ENCODE results near the gene LRRC55.

The LRRC55 gene, protein sequence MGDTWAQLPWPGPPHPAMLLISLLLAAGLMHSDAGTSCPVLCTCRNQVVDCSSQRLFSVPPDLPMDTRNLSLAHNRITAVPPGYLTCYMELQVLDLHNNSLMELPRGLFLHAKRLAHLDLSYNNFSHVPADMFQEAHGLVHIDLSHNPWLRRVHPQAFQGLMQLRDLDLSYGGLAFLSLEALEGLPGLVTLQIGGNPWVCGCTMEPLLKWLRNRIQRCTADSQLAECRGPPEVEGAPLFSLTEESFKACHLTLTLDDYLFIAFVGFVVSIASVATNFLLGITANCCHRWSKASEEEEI

DNA sequence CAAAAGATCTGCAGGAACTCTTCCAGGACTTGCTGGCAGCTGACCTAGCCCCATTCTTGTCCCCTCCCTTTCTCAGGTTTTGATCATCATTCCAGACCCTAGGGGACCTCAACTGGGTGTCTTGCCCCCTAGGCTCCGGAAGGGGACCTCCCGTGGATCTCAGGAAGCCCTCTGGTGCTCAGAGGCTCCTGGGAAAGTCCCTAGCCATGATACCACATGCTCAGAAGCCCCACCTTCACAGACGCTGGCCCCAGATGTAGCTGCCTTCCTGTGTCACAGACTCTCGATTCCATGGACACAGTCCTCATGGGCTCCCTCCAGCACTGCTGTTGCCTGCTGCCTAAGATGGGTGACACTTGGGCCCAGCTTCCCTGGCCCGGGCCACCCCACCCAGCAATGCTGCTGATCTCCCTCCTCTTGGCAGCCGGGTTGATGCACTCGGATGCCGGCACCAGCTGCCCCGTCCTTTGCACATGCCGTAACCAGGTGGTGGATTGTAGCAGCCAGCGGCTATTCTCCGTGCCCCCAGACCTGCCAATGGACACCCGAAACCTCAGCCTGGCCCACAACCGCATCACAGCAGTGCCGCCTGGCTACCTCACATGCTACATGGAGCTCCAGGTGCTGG is at the start of gene LRRC55:
Gene LRRC55 (plus strand): TSS at position 276 of the 628 bp plus-strand sequence. CDS start 70 bp downstream, at position 346.
- DNase-seq = no peak

DNA sequence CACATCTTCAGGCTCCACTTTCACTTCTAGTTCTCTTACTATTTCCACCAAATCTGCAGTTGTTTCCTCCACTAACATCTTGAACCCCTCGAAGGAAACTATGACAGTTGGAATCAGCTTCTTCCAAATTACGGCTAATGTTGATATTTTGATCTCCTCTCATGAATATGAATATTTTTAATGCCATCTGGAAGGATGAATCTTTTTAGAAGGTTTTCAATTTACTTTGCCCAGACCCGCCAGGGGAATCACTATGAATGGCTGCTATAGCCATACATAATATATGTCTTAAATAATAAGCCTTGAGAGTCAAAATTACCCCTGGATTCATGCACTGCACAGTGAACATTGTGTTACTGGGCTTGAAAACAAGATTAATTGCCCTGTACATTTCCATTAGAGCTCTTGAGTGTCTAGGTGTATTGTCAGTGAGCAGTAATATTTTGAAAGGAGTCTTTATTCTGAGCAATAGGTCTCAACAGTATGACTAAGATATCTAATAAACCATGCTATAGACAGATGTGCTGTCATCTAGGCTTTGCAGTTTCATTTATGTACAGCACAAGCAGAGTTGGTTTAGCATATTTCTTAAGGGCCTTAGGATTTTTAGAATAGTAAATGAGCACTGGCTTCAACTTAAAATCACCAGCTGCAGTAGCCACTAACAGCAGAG is 48.3 kb upstream of the LRRC55 start:
- DNase-seq = no peak

DNA sequence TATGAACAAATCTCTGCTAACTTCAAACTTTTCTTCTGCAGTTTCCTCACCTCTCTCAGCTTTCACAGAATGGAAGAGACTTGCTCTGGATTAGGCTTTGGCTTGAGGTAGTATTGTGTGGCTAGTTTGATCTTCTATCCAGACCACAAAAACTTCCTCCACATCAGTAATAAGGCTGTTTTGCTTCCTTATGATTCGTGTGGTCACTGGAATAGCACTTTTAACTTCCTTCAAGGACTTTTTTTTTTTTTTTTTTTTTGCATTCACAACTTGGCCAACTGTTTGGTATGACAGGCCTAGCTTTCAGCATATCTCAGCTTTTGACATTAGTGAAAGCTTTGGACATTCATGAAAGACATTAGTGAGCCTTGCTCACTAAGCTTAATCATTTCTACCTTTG is 47.5 kb upstream of the LRRC55 start:
- DNase-seq = no peak

DNA sequence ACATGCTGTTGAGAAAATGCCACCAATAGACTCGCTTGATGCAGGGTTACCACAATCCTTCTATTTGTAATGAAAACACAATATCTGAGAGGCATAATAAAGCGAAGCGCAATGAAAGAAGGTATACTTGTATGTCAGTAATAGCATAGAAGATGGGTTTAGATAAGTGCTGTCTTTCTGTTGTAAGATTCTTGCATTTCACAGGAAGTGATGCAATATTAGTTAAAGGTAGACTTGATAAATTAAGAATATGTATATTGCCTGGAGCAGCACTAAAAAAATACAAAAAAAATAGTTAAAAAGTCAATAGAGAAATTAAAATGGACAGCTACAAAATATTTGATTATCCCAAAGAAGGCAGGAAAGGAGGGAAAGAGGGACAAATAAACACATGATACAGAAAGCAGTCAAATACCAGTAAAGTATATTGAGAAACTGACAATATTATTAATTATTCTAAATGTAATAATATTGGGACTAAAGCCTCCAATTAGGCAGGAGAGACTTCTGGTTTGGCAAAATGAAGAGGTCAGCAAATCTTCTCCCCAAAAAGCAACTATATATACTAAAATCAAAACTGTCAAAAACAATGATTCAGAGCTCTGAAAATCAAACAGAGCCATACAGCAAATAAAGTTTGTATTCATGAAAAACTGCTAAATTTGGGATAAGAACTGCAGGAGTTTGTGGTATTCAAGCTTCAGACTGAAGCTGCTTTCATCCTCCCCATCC is 46.6 kb upstream of the LRRC55 start:
- DNase-seq = no peak

DNA sequence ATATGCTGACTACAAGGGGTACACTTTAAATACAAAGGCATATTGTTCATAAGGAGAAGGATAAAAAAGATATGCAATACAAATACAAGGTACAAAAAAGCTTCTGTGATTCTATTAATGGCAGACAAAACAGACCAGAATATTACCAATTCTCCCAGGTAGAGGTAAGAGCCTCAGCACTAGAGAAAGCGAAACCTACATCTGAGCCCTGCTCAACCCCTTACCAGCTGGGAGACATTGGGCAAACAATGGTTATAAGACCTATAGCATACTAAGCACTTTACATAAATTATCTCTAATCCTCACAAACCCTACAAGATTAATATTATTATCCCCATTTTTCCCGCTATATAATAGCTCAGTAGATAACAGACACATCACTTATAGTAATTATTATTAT is 41.2 kb upstream of the LRRC55 start:
- DNase-seq = no peak

DNA sequence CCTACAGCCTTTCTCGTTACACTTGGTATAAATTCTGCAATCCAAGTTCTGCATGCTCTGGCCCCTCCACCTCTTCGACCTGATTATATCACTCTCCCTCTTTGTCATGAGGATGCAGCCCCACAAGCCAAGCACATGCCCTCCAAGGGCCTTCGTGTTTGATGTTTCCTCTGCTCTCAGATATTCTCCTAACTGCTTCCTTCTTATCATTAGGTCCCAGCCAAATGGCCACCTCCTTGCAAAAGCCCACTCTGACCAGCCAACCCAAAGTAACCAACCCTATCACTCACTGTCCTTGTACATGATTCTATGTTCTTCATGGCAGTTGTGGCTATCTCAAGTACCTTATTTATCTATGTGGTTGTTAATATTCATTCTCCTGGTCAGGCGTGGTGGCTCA is 38.3 kb upstream of the LRRC55 start:
- no peak for DNase-seq

DNA sequence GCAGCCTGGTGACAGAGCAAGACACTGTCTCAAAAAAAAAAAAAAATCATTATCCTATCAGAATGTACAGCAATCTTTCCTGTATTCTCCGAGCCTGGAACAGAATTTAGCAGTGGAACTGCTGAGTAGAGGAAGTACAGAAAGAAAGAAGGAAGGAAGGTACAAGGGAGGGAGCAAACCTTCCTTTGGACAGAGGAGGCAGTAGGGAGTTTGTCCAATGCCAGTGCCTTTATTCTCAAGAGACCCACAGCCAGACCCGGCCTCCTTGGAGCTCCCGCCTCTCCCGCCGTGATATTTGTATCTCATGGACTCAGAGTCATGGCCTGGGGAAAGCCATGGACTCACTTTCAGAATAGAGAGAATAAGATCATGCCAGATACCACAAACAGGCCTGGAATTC is 37.7 kb upstream of the LRRC55 start:
- no peak for DNase-seq

DNA sequence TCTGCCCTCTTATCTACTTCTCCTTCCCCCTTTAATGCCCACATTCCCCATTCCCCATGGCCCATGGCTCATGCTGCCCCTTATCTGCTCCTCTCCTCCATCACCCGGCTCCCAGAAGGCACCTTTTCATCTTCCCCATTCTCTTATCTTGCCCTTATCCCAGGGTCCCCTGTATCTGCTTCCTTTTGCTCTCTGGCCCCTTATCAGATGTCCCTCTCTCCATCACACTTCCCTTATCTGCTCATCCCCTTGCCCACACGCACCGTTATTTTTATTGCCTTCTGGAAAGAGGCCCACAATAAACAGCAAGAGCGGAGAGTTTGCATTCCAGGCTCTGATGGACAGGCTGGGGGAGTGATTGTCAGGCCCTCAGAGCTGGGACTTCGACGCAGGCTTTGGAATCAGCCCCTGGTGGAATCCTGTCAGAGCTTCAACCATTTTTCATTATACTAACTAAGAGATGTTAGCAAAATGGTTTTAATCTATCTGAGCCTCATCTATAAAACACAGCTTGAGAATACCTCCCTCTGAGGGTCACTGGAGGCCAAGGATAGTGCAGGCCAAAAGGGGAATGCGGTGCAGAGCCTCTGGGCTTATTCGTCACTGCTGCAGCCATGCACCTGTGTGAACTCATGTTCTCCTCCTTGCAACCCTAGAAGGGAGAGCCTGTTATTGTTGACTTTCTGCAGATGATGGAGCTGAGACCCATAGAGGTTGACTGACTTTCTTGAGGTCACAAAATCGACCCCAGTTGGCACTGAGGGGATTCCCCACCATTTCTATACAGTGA is 37.0 kb upstream of the LRRC55 start:
- no peak for DNase-seq

DNA sequence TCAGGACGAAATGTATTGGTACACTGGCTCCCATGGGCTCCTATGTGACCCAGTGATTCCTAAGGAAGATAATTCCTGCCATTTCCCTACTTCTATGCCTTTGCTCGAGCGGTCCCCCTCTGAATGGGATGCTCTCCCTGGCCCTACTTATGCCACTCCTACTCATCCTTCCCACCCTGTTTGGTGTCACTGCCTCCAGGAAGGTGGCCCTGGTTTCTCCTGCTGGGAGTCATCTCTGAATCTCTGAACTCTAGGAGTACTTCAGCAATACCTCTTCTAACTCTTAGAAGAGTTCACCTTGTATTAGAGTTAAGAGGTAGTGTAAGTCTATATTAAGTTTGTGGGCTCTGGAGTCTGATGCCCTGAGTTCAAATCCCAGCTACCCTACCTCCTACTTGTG is 35.5 kb upstream of the LRRC55 start:
- no peak for DNase-seq

DNA sequence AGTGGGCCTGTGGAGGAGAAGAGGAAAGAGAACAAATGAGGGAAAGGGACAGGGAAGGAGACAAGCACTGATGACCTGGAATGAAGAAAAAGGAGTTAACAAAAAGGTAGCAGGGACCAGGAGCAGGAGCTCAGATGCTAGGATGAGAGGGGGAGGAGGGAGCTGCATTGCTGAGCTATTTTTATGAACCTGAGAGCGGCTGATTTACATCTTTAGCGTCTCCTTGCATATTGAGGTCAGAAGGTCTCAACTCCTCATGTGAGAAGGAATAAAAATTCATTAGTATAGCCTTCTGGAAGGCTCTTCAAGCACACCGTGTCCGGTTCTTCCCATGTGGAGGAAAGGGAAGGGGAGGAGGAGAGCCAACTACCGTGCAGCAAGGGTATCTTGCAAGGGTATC is 33.1 kb upstream of the LRRC55 start:
- no peak for DNase-seq

DNA sequence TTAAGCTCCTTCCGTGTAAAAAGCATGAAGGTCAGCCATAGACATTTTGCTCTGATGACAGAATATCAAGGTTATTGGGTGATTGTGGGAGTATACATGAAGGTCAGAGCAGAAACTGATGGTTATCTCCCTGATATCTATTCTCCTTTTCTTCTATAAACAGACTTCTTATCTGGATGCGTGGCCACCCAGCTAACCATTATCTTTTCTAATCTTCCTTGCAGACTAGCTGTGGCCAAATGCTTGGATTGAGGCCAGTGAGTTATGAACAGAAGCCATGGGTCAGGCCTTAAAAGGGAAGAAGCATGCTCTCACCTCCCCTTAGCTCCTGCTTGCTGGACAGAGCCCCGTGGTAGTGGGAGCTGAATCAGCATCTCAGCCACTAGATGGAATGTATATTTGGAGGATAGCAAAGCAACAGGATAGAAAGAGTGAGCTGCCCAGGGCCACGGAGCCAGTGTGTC is 31.3 kb upstream of the LRRC55 start:
- no peak for DNase-seq

DNA sequence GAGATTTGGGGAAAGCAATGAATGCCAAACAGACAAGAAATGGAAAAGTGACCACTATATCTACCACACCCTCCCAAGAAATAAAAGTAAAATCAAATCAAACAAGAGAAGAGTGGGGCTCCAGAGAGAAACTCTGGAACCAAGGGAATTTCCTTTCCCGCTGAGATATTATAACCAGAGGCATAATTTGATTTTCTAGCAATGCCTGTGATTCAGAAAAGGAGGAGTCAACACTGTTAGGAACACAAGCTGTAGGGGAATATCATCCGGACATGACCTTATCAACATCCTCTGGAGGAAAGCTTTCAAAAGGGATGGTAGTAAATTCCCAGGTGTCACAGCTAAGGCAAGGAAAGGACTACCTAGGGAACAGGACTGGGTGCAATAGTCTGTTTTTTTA is 29.6 kb upstream of the LRRC55 start:
- DNase-seq = no peak

DNA sequence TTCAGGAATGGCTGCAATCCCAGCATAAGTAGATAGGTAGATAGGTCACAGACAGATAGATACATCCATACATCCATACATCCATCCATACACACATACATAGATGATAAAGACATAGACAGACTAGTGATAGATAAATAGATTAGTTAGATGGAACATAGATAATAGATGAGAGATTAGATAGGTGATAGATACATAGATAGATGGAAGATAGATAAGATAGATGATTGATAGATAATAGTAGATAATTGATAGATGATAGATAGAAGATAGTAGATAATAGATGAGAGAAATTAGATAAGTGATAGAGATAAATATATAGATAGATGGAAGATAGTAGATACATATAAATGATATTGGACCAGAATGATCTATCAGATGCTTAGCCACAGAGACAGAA is 28.3 kb upstream of the LRRC55 start:
- no peak for DNase-seq

DNA sequence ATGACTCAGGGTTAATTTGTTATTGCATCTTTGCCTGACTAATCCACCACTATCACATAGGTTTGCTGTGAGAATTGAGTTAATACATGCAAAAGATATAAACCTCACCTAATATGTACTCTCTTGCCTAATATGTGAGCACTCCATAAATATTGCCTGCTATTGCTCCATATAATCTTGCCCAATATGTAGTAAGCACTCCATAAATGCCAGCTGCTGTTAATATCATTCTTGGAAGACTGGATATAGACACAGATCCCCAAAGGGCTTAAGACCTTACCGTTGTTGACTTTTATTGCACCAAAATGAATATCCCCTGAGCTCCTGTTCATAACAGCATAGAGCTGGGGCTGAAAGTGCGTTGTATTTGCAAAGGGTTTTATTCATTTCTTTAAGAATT is 27.0 kb upstream of the LRRC55 start:
- DNase-seq = no peak

DNA sequence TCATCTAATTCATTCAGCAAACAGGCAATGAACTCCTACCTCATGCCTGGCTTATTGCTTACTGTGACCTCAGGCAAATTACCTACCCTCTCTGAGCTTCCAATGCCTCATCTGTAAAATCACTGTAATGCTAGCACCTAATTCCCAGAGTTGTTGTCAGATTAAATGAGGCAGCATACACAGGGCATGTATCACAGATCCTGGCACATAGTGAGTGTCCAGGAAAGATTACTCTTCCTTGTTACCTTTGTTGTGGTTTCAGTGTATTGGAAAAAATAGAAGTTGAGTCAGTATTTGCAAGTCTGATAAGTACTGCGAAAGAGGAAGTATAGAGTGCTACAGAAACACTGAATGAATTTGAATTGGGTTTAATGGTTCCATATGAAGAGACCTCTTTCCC is 26.4 kb upstream of the LRRC55 start:
- no peak for DNase-seq

DNA sequence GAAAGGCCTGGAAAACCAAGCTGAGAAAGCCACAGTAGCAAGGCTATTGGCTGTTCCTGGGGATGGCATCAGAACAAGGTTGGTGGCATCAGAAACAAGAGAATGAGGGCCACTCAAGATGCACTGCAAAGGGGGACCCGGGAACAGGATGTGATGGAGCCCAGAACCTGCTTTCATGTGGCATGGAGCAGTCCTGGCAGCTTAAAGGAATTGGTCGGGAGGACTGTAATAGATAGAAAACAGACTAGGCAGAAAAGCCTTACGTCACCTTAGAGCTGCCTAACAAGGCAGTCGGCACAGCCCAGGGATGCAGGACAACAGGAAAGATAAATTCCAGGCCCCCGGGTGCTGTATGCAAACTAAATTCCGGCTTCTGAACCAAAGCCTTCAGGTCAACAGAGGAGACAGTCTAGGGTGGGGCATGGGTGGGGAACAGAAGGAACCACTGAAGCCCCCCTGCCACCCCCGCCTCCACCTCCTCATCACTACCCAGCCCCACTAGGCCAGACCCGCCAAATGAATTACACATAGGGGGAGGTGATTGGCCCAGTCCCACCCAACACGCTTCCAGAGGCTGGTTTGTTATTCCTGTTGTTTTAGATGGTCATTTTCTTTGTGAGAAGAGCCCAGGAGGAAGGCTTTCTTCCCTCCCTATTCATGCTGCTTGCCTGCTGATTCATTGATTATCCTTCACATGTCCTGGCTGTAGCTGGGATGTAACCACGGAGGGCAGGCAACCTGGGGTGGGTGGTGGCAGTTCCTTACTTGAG is 25.7 kb upstream of the LRRC55 start:
- no peak for DNase-seq

DNA sequence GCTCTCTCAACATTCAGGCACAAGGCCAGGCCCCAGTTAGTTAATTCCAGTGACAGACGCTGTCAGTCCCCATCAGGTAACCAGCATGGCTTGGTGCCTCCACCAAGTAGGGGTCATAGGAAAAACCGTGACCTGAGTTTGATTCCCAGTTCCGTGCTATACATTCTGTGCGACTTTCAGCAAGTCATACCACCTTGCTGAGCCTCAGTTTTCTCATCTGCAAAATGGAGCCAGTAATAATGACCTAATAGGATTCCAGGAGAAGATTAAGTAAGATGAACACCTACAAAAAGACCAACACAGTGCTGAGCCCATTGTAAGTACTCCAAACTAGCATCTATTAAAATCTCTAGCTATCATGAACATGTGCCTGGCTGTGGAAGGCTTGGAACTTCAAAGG is 24.8 kb upstream of the LRRC55 start:
- no peak for DNase-seq

DNA sequence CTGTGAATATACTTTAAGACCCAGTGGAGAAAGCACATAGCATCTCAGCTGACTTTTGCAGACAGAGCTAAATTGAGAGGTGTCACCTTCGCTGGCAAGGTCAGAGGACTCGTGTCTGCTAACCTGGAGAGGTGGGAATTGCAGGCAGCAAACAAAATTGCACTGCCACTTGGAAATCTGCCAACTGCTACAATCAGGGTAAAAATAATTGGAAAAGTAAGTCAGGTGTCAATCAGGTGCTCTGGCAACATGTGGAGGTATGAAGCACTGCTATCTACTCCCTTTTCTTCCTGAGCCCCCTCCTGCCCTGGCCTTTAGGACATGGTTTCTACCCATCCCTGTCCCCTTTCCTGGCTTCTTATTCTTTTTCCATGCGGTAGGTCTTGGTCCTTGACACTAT is 24.1 kb upstream of the LRRC55 start:
- DNase-seq = no peak

DNA sequence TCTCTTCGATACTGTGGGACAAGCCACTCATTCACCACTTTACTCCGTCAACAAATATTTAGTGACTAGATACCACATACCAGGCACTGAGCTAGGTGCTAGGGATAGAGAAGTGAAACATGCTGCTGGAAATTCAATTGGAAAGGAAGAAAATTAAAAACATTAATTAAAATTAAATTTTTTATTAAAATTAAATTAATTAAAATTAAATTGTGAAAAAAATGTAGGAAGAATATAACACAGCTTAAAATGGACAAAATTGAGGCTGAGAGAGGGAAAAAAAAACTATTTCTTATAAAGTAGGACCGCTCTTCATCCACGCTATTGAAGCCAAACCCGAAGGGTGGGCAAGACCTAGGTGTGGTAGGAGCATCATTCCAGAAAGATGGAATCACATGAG is 23.6 kb upstream of the LRRC55 start:
- no peak for DNase-seq

DNA sequence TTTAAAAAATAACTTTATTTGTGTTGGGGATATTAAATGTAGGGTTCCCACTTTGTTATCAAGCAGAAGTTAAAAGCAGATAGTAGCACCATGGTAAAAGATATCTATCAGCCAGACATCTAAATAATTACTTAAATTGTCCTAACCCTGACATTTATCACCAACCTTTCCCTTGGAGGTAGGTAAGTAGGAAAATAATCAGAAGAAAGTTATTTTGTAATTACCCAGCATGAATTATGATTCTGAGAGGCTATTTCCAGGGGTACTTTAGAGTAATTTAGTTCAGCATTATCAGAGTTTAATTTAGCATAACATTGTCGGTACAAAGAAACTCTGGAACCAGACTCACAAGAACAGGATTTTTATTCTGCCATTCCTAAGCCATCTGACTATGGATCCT is 23.2 kb upstream of the LRRC55 start:
- no peak for DNase-seq

DNA sequence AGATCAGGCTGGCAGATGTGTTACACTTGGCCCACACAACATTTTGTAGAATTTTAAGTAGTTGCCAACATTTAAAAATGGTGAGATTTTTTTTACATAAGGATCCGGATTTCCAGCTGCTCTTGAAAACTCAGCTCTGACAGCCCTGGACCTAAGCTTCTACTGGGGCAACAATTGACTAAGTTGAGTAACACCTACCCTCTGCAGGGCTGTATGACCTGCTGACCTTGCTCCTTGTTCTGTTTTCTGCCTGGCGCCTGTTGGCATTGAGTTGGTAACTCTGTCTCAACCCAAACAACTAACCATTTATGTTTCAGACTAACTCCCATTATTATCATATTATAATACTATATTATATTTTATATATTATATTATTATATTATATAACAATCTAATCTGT is 21.1 kb upstream of the LRRC55 start:
- DNase-seq = no peak

DNA sequence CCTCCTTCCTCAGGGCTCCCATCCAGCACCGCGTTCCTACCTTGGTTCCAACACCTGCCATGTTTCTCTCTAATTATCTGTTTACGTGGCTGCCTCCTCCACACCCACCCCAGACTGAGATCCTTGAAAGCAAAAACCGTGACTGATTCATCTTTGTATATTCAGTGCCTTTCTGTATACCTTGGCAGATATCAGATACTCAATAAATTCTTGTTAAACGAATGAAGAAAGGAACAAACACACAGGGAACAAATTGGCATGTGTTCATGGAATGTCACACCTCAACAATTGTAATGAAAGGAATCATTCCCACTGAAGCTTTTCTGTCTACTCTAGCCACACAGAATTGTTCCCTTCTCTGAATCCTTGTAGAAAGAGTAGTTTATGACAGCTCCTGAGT is 20.4 kb upstream of the LRRC55 start:
- DNase-seq = no peak

Data from activated CD4-positive, alpha-beta T cell treated with anti-CD3 and anti-CD28 coated beads, Interleukin-2, amount 50 U/mL, for 48 hours (primary cell).